HG03095 (cell line): ENCODE results near the gene LPAR1.
A peak's percentile ranks its signal among the peaks of the same experiment; 100 is the strongest.

Experiments used
- ATAC-seq: cut with Tn5 transposase; IDR thresholded peaks from one replicate; pipeline ENCODE4 v1.9.1; 2021; ENCODE audit warnings: moderate library complexity; ENCODE audit not compliant: unreplicated experiment

LPAR1 gene

GRCh38 chr9:110958847-110959246 lies 79.4 kb downstream of the LPAR1 start:
- ATAC-seq, result no peak

DNA sequence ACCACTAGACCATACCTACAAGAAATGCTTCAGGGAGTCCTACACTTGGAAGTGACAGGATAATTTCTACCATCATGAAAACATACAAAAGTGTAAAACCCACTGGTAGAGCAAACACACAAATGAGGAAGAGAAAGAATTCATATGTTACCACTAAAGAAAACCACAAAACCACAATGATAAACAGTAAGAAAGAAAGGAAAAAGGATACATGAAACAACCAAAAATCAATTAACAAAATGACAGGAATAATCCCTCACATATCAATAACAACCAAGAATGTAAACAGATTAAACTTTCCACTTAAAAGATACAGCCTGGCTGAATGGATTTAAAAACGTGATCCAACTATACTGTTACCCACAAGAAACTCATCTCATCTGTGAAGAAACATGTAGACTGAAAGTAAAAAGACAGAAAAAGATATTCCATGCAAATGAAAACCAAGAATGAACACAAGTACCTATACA lies 83.4 kb downstream of the LPAR1 start:
- ATAC-seq, result no peak

GRCh38 chr9:110952540-110952859 lies 85.8 kb downstream of the LPAR1 start:
- no peak for ATAC-seq

DNA sequence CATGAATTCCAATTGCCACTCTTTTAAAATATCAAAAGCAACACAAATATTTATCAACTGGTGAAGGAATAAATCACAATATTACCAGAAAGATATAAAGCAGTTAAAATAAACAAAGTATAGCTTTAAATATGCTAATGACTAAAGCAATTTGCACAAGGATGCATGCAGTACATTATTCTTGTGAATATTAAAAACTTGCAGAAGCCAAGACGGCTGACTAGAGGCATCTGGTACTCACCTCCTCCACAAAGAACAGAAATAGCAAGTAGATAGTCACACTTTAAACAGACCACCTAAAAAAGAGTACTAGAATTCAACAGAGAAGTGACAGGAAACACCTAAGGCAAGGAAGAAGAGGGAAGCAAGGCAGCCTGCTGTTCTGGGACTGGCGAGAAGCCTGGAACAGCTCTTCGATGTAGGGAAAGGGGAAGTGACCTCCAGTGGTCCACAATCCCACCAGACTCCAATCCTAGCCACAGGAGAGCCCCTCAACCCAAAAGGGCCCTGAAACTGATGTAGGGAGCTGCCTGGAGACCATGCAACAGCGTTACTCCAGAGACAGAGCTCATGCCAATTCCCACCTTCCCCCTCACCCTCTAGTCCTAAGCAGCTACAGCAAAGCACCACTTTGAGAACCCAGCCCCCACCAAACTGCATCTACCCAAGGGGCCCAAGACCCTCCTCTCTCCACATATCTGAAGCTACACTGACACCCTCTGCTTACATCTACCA lies 86.3 kb downstream of the LPAR1 start:
- no peak for ATAC-seq

- ATAC-seq, result no peak
These were observed 88.1 kb downstream of the LPAR1 start for GRCh38 chr9:110950041-110950645.

DNA sequence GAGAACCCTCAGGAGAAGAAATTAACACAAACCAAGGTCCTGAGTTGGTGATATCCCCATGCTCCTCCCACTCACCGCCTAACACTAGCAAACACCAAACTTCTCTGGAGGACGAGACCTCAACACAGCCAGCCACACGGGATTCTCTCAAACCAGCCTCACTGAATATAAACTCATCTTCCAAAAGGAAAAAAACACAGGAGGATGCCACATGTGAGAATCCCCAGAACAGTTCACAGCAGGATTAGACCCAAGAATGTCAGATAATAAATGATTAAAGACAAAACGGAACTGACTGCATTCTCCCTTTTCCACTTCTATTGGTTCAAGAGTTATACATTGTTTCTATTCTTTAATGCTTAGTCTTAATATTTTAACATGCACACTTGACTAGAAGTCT lies 89.2 kb downstream of the LPAR1 start:
- no peak for ATAC-seq

- ATAC-seq, result no peak
These were observed 90.7 kb downstream of the LPAR1 start for GRCh38 chr9:110947491-110948044.

DNA sequence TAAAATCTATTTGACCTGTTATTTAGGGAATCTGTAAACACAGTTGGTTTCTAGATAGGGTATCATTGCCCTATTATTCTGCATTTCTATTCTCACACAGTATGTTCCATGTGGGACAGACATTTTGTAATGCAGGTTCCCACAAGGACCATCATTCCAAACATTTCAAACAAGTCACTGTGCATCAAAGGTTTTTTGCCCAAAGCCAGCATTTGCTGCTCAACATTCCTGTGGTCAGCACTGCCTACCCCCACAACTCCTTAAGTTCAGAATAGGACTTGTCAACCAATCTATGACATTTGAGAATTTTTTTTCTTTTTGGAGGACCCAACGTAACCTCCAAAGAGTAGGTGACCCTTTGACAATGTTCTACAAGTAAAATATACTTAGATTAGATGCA lies 95.7 kb downstream of the LPAR1 start:
- no peak for ATAC-seq

DNA sequence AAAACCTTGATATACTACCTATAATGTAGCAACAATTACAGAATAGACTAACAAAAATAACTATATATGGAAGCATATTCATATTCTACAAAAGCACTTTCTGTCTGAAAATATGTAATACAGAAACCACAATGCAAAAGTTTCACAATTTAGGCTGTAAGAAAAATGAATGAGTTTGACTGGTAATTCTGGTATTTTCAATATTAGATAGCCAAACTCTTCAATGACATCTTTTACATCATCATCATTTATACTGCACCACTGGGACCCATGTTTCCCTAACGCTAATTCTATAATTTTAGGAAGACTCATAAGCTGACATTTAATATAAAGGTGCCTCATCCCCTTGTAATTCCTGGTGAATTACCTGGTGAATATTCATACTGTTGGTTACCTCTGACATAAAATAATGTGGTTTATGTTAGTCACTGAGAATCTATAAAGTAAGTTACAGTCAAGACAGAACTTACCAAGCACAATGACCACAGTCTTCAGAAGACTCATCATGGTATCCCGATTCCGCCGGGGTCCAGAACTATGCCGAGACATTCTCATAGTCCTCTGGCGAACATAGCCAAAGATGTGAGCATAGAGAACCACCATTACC lies 97.2 kb downstream of the LPAR1 start:
- no peak for ATAC-seq

DNA sequence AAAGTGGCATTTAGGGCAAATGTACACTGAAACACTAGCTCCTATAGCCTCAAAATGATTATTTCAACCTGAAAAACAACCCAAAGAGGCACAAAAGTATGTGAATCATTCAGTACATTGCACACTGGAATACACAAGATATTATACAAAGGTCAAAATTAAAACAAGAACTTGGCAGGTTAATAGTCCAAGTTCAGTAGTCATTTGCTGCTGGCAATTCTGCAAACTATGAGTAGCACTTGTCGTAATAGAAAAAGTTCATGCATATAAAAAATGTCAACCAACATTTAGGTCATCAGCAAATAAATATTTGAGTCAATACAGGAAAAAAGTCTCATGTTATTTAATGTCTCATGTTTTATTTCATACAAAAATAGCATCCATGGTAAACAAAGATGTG lies 98.7 kb downstream of the LPAR1 start:
- ATAC-seq, result no peak

DNA sequence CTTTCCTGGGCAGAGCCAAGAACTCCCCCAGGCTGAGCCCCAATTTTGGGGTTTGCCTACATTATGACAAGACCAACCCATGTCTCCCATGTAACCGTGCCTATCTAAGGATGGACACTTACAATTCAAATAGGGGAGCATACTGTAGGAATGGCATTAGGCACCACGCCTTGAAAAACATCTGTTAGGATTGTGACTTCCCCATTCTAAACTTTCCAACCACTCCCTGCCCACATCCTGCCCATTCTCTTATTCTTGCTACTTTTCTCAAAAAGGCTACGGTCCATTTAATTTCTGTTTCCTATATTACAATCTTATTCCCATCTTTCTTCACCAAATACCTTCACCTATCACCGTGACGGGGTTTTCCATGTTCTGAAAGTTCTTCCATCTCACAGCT lies 99.2 kb downstream of the LPAR1 start:
- no peak for ATAC-seq

DNA sequence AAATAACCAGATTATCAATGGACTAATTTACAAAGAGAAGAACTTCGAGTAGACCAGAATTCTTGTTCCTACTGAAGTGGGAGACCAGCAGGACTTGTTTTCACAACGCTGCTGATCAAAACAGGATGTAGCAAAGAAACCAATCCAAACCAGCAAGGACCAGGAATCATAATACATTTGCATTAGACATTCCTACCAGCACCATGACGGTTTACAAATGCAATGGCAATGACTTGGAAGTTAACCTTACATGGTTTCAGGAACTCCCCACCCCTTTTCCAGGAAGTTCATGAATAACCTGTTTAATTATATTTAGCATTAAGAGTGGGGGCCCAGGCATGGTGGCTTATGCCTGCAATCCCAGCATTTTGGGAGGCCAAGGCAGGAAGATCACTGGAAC lies 100.0 kb downstream of the LPAR1 start:
- ATAC-seq, result no peak

DNA sequence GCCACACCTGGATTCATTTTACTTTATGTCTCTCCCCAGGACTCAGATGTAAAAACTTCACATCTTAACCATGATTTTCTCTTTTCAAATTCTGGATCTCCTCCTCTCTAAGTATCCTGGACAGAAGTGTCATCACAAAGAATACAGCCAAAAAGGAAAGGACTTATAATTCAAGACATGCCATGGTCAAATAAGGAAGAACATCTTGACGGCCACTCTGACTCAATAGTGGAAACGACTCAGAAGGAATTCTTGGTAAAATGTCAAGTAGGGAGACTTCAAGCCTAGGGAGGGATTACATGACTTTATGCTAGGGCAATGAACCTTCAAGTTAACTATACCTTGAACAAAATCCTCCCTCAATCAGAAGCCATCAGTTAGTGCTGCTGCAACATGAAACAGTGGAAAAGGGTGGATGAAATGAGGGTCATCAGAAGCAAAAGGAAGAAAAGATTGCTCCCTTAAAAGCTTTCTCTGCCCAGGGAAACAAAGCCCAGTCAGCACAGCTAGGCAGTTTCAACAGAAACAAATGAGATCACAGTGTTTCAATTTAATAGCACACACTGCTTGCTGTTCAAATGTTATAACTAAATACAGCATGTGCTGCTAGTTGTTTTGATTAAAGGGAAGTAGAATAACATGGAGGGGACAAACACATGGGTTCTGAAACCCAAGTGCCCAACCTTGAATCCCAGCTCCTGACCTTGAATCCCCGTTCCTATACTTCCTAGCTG lies 101.4 kb downstream of the LPAR1 start:
- ATAC-seq, result no peak

- ATAC-seq, result no peak
These were observed 102.0 kb downstream of the LPAR1 start for GRCh38 chr9:110936237-110936636.

DNA sequence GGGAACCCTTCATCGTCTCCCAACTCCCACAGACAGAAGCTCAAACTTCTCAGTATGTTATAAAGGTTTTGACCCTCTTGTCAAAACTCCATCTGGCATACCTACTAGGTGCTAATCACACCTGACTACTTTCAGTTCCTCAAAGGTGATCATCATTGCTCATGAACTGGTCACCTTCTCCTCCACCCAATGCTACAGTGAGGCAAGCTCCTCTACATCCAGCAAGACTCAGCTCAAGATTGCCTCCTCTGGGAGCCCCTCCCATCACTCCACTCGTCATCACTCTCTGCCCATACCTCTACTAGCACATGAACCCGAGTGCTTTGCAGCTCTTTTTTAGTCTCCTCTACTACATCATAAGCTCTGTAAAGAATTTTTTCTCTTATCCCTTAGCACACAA lies 102.4 kb downstream of the LPAR1 start:
- no peak for ATAC-seq

DNA sequence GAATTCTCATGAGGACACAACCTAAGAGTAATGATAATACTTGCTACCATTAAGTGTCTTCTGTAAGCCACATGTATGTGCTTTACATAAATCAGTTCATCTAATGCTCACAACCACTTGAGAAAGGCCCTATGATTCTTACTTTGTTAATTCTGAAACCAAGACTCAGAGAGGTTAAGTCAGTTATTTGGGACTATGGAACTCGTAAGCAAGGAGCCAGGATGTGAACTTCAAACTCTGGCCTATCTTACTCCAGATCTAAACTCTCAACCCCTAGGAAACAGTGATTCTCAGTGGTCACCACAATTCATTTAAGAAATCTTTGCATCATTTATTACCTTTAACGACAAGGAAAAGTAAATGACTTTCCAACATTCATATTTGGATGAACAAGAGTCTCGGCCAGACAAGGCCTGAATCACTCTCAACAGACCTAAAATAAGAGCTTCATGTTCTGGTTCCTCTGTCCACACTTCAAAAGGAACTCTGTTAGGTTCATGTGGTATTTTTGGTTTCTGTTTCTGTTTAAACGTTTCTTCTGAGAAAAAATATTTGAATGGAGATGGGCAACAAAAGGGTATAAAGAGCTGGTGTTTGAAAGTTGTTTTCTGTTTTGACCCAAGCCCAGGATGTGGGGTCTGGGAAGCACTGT lies 104.8 kb downstream of the LPAR1 start:
- ATAC-seq, result peak; percentile 82

GRCh38 chr9:110932863-110933262 lies 105.4 kb downstream of the LPAR1 start:
- no peak for ATAC-seq

- no peak for ATAC-seq
These were observed 109.7 kb downstream of the LPAR1 start for GRCh38 chr9:110928599-110928998.

DNA sequence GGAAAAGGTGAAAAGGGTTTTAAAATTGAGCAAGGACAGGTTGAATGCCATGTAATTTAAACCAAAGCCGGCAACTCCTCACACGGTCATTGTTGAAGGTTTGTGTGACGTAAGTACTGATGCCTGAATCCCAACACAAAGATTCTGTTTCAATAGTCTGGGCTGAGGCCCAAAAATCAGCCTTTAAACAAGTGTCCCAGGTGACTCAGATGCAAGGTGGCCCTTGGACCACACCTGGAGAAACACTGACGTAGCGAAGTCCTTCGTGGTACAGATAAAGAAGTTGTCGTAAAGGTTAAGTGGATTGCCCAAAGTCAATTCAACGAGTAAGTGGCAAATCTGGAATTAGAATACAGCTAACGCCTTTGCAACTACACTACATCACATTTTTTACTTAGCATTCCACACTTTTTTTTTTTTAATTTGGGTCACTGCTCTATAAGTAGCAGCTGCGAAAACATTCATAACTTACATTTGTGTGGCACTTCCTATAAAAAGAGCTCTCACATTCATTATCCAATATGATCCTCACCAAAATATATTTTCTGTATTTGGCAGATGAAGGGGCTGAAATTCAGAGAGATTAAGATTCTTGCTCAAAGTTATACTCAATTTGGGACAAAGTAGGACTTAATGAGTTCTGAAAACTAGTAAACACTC lies 111.3 kb downstream of the LPAR1 start:
- ATAC-seq, result no peak

DNA sequence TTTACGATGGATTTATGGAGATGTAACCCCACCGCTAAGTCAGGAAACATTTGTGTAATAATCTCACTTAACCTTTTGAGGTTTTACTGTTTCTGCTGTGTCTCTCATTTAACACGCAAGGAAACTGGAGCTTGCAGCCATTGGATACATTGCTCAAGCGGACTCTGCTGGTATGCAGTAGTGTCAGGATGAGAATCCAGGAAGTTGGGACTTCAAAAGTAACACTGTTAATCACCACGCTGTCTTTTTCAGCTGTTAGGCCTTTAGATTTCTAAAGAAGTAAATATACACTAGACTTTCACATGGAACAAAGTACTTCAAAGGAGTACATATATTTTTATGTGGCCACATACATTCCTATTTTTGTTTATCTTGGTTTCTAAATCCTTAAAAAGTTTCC lies 114.7 kb downstream of the LPAR1 start:
- no peak for ATAC-seq
